Tibial nerve (tissue), 4 donors: ENCODE results near the gene PFDN2. TPM values are rescaled to one million over a fixed set of nuclear protein-coding genes. Genes with fewer than 3 reads are reported as not detected.
A peak's percentile ranks its signal among the peaks of the same experiment; 100 is the strongest.

Experiments
- DNase-seq, 2 donors: peaks; one replicate each; pipeline ENCODE4 v3.0.0-alpha.2; 2019; ENCODE audit warnings: low spot score in 2 of 2
- H3K27ac ChIP-seq, 4 donors: fragments of 200-600 bp; sonication (generic) in 3 of 4; one replicate each; pipeline ENCODE4 v1.5.1; 2017 to 2019; ENCODE audit warnings: mild to moderate bottlenecking in 1 of 4
- H3K27me3 ChIP-seq, 2 donors: fragments of 200-600 bp; sonication (generic) in 1 of 2; one replicate each; pipeline versions ENCODE4 v1.5.1 to v1.6.0; 2017 to 2019
- H3K36me3 ChIP-seq, 3 donors: fragments of 200-600 bp; sonication (generic); one replicate each; pipeline ENCODE4 v1.5.1; 2018 to 2019
- H3K4me1 ChIP-seq, 4 donors: fragments of 200-600 bp; sonication (generic) in 3 of 4; one replicate each; pipeline ENCODE4 v1.5.1; 2017 to 2019
- H3K4me3 ChIP-seq, 4 donors: fragments of 200-600 bp; sonication (generic) in 3 of 4; one replicate each; pipeline ENCODE4 v1.5.1; 2017 to 2019; ENCODE audit warnings: mild to moderate bottlenecking in 1 of 4, moderate library complexity in 1 of 4
- H3K9me3 ChIP-seq, 4 donors: fragments of 200-600 bp; sonication (generic) in 3 of 4; one replicate each; pipeline ENCODE4 v1.5.1; 2017 to 2019
- CTCF ChIP-seq, 5 experiments: fragments of 200-600 bp in 3 of 5; fragments of 450-650 bp in 2 of 5; sonication (generic) in 3 of 5; IDR thresholded peaks; one replicate each; pipeline ENCODE4 v1.5.1; 2016 to 2019; ENCODE audit warnings: antibody characterized with exemption in 5 of 5, mild to moderate bottlenecking in 3 of 5, moderate library complexity in 2 of 5
- EP300 ChIP-seq, 2 donors: sonication (generic); formaldehyde crosslinking; IDR thresholded peaks; one replicate each; pipeline ENCODE4 v1.6.1; 2017; ENCODE audit warnings: antibody characterized with exemption in 2 of 2, mild to moderate bottlenecking in 1 of 2
- POLR2A ChIP-seq, 2 donors: fragments of 450-650 bp; IDR thresholded peaks; one replicate each; pipeline ENCODE4 v1.6.1; 2017; ENCODE audit warnings: antibody characterized with exemption in 2 of 2, mild to moderate bottlenecking in 2 of 2, moderate library complexity in 2 of 2
- WGBS, 2 donors: methylation state at CpG; one replicate each; pipeline ENCODE4 v1.1.5; 2018; 5-methylcytosine and 5-hydroxymethylcytosine counted together
- total RNA-seq, 4 donors: library from RNA; depleted of rRNA; stranded (reverse); fragments of >200 nt; gene quantifications; one replicate each; pipeline ENCODE4 v1.1.0, GENCODE V29; 2016

Gene PFDN2
- total RNA-seq, 4 donors from 2014 or later = 12.0 to 41.7 (median 39.8) TPM

GRCh38 chr1:161100556-161100955 lies 17.3 kb downstream of the PFDN2 start:
- Histone ChIP-seq H3K36me3 (peaks cover 0 to 36% (median 4%) of the 10 kb centered on the region in 3 donors), H3K4me3 (no peak overlapping the region), H3K27me3 (no peaks in the 10 kb centered on the region), H3K9me3 (no peaks in the 10 kb centered on the region), H3K27ac (peak overlapping the region in 1 of 4 donors; percentile 20), H3K4me1 (peaks cover 0 to 33% (median 10%) of the 10 kb centered on the region in 4 donors)
- no peak for DNase-seq
- WGBS, 2 donors = 36 to 45% methylated on average over 2 of the region's 2 CpGs
- TF ChIP-seq CTCF (IDR thresholded peaks at IDR 0.05) (no peak), EP300 (IDR thresholded peaks at IDR 0.05) (no peak), POLR2A (IDR thresholded peaks at IDR 0.05) (no peak)

GRCh38 chr1:161099090-161099802 lies 18.6 kb downstream of the PFDN2 start:
- Histone ChIP-seq H3K27ac (peak overlapping the region in 2 of 4 donors; percentile 18 to 73), H3K36me3 (peaks cover 0 to 36% (median 4%) of the 10 kb centered on the region in 3 donors), H3K27me3 (no peaks in the 10 kb centered on the region), H3K4me3 (peak overlapping the region in 1 of 4 donors; percentile 66), H3K4me1 (peaks cover 0 to 33% (median 10%) of the 10 kb centered on the region in 4 donors), H3K9me3 (no peaks in the 10 kb centered on the region)
- no peak for TF ChIP-seq CTCF (IDR thresholded peaks at IDR 0.05)
- no peak for TF ChIP-seq POLR2A (IDR thresholded peaks at IDR 0.05)
- no peak for TF ChIP-seq EP300 (IDR thresholded peaks at IDR 0.05)
- no peak for DNase-seq
- WGBS, 2 donors = 78 to 83% methylated on average over 9 of the region's 9 CpGs

- Histone ChIP-seq H3K27me3 (no peaks in the 10 kb centered on the region), H3K4me3 (peak within 1 kb of the TSS; percentile 41 to 69 (median 54)), H3K36me3 (peaks cover 0 to 36% (median 4%) of the 10 kb centered on the region in 3 donors), H3K27ac (peak within 1 kb of the TSS; percentile 7 to 73 (median 42)), H3K9me3 (no peaks in the 10 kb centered on the region), H3K4me1 (peaks cover 0 to 33% (median 10%) of the 10 kb centered on the region in 4 donors)
- TF ChIP-seq EP300 (IDR thresholded peaks at IDR 0.05) = peak in 1 of 2 donors; percentile 6
- TF ChIP-seq CTCF (IDR thresholded peaks at IDR 0.05) = no peak
- peak; percentile 46 to 51 for DNase-seq
- WGBS, 2 donors = 13 to 22% methylated on average over 26 to 53 of the region's 71 CpGs
Measured at GRCh38 chr1:161098210-161099068, 19.4 kb downstream of the PFDN2 start, which contains the start of gene KLHDC9. Gene KLHDC9, plus strand, starts transcription at chr1:161098361. Its CDS starts 175 bp downstream, at chr1:161098536.

GRCh38 chr1:161096530-161096929 lies 21.3 kb downstream of the PFDN2 start:
- no peaks in the 10 kb centered on the region for H3K27me3 ChIP-seq
- H3K27ac ChIP-seq = peak overlapping the region in 1 of 4 donors; percentile 9
- no peak overlapping the region for H3K4me3 ChIP-seq
- peak; percentile 30 to 72 for DNase-seq
- no peaks in the 10 kb centered on the region for H3K9me3 ChIP-seq
- TF ChIP-seq EP300 (IDR thresholded peaks at IDR 0.05) (peak in 1 of 2 donors; percentile 58), CTCF (IDR thresholded peaks at IDR 0.05) (no peak)
- H3K36me3 ChIP-seq = peaks cover 0 to 26% (median 0%) of the 10 kb centered on the region in 3 donors
- 28 to 31% methylated on average over 1 of the region's 1 CpG for WGBS, 2 donors
- H3K4me1 ChIP-seq = peaks cover 0 to 33% (median 10%) of the 10 kb centered on the region in 4 donors
